Measurements from ENCODE around the gene MKLN1.

Gene MKLN1

DNA sequence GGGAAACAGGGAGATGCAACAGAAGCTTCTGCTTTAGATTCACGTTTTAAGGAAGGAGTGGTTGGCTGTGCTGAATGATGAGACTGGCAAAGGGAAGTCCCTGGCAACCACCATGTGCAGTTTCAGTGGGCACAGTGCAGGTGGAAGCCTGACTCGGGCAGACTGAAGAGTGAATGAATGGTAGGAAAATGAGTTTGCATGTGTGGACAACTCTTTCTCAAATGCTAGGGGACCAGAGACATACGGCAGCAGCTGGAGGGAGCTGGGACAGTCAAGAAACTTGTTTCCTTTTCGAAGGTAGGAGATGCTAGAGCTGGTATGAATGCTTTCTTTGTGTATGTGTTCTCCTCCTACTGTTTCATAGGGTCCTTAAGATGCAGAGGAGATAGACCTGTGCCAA lies 199.8 kb downstream of the MKLN1 start:
- no peak for DNase-seq

DNA sequence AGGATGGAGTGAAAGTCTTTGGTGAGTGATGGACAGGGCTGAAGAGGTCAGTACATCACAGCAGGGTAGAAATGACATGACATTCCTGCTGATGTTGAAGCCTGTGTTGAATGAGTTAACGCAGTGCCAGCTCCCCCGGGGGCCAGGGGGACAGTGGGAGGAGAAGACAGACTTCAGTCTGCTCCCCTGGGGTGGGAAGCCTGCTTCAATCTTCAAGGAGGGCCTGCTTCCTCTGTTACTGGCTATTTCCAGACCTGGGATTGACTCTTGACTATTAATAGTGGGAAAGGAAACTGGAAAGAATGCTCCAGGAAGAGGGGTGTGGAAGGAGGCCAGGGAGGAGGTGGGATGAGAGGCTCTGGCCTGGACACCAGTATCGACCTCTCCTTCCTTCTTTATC lies 201.5 kb downstream of the MKLN1 start:
- no peak for DNase-seq

DNA sequence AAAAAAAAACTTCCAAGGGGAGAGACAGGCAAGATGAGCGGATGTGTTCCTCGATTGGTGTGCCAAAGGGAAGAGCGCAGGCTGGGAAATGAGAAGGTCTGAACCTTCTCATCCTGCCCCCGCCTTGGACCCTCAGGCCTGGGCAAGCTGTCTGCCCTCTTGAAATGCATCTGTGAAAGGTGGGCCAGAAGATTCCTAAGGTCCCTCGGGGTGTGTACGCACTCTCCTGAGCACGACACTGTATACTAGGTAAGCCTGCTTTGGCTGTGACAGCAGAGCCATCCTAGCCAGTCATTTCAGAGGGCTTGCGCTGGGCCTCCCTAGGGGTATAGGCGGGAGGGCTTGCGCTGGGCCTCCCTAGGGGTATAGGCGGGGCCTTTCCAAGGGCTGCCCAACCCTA lies 201.9 kb downstream of the MKLN1 start:
- DNase-seq, result no peak

DNA sequence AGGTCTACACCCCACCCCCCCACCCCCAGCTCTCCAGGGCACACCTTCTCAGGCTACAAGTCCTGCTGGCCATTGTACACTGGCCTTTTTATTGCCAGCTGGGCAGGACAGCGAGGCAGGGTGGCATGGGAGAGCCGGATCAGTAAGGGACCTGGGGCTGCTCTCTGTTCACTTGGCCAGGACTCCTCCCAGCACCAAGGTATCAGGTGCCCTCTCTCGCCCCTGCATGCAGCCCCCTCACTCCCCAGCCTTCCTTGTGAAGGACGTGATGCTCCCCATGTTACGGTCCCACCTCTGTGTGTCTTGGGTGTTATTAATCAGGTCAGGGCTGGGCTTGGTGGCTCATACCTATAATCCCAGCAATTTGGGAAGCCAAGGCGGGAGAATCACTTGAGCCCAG lies 202.5 kb downstream of the MKLN1 start:
- DNase-seq, result no peak

DNA sequence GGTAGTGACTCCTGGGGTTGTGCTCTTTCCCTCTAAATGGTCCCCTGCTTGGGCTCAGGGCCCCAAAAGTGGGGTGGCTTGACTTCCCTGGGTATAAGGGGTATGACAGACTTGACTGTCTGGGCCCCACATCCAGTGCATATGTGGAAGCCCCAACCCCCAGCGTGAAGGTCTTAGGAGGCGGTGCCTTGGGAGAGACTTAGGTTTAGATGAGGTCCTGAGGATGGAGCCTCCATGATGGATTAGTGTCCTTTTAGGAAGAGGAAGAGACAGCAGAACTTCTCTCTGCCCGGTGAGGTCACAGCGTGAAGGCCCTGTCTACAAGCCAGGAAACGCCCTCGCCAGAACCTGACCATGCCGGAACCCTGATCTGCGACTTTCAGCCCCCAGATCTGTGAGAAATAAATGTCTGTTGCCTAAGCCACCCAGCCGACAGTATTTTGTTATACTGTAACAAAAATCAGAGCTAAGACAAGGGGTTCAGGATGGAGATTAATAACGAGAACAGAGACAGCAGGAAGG lies 205.0 kb downstream of the MKLN1 start:
- no peak for DNase-seq

DNA sequence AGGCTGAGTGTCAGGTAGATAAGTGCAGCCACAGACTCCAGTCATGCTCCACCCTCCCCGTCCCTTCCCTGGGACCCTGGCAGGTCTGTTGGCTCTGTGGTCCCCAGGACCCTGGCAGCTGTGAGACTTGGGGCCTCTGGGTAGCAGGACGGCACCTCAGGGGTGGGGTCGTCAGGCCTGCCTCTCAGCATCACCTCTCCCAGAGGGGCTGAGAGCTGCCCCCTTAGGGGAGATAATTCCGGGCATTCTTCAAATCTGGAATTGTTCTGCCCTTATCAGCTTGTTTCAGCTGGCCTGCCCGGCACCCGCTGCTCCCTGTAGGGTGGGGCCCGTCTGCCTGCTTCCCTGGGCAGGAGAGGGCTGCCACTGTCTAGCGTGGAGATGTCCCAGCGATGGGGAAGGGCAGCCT lies 205.5 kb downstream of the MKLN1 start:
- no peak for DNase-seq

DNA sequence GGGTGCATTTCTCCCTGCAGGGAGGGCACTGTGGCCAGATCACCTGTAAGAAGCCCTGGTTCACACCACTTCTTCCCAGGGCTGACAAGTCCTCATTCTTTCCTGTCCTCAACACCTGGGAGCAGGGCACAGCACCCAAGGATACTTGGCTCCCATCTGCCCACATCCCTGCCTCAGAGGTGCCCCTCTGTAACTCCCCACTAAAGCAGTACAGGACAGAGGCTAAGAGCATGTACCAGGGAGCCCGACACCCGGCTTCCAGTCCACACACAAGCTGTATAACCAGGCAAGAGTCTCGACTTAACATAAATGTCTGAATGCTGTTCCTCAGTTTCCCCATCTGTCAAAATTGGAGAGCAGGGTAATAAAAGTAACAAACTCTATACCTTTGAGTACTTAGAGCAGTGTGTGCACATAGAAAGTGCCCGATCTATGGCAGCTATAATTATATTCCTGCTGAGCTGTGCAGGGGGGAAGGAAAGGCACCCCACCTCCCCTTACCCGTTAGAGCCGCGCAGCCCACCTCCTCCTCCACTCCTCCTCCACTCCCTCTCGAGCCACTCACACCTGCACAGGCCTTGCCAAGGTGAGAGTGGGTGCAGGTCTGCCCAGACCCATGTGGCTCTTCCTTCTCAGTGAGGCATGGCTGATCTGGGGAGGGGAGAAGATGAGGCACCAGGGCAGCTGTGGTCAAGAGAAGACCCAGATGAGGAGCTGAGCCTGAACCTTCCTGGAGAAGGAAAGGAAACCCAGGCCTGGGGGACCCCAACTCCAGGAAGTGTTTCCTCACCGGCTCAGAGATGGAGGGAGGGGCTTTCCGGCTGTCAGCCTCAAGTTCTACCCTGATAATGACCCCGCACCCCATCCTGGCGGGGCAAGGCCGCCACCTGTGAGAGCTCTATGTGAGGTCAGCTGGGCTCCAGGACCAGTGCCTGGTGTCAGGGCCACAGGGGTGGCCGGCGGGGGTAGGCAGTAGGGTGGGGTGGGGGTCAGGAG lies 206.2 kb downstream of the MKLN1 start:
- DNase-seq, result no peak

DNA sequence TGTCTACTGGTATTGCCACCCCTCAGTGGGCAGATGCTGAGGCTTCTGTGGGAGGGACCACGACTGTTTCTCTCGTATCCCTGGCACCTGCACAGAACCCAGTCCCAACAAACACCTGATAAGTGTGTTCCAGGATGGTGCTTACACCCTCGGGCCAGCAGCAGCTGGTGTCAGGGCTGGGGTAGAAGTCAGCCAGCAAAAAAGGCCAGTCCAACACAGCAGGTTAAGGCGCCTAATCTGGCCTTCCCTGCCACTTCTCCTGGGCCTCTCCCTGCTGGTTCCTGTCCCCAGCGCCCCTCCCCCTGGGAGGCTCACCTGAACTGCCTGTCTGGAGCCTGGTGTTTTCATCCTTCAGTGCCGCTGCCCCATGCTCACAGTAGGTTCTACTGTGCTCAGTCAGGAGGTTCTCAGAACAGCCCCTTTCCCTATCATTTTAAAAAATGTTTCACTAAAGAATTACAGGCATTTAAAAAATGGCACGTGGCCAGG lies 208.7 kb downstream of the MKLN1 start:
- no peak for DNase-seq

DNA sequence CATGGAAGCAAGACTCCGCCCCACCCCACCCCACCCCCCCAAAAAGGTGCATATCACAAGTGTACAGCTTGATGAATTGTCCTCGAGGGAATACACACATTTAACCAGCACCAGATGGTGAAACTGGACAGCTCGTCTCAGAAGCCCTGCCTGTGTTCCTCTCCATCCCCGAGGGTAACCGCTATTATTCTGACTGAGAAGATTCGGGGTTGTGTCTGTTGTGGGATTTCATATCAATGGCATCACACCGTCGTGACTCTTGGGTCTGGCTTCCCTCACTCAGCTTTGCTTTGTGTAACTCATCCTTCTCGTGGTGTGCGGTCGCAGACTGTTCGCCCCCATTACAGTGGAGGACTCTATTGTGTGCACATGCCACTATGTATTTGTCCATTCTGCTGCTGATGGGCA lies 209.9 kb downstream of the MKLN1 start:
- no peak for DNase-seq

DNA sequence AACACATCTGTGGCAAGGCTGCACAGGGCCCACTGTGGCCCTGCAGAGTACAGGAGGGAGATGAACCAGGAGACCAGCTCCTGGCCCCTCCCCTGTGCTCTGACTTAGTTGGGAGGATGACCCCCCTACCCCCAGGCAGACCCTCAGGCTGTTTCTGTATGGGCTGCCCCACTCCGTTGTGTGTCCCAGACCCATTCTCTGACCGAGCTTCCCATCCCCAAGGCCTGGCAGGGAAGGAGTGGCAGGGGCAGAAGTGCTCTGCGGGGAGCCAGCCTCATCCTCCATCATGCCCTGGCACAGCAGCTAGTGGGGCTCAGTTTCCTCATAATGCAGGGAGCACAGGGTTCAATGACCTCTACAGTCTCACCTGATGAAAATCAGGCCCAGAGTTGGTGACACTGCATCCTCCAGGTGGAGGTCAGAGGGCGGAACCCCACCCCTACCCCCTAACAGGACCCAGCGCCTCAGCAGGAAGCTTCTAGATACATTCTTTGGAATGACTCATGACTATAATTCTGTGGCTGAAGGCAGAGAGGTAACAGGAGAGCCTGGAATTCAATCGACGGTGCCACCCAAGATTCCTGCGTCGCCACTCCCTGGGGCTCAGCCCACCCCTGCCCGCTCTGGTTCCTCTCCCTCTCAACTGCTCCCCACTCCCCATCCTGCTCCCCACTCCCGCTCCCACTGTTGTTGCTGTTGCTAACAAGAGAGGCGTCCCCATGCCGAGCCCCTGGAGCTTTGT lies 210.6 kb downstream of the MKLN1 start:
- DNase-seq, result no peak

DNA sequence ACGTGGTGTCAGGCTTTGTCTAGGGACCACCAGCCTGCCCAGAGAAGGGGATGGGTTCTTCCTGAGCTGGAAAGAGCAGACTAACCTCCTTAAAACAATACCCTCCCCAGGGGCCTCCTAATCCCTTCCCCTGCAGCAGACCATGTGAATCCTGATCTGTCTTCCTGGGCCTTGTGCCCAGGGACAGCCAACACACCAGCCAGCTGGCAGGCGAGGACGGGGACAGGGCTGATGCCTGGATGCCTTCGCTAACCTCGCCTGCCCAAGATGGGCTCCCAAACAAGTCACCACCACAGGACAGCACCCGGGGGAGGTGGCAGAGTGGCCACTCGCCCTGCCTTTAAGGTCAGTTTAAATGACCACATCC lies 211.1 kb downstream of the MKLN1 start:
- DNase-seq, result no peak

DNA sequence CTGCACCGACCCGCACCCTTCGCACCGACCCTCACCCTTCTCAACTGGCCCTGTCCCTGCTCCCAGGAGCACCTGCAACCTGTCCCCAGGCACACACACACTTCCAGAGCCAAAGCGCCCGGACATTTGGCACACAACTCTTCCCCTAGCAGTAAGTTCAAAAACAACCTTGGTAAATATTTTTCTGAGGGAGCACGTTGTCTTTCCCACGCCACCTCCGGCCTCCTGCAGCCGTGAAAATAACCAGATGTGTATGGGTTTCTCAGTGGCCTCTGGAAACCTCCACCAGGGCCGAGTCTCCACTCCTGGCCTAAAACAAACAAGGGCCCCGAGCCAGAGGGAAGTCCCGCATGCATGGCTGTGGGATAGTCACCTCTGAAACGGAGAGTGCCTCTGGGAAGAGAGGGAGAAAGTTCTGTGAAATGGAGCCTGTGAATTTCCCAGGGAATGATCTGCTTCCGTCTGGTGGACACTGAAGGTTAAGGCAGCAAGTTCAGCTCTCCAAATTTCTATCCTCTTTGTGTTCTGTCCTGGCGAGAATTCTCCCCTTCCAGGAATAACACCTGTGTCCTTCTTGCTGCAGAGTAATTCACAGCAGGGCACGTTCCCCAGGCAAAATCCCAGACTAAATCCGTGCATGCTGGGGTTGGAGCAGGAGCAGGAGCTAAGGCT lies 213.0 kb downstream of the MKLN1 start:
- no peak for DNase-seq

DNA sequence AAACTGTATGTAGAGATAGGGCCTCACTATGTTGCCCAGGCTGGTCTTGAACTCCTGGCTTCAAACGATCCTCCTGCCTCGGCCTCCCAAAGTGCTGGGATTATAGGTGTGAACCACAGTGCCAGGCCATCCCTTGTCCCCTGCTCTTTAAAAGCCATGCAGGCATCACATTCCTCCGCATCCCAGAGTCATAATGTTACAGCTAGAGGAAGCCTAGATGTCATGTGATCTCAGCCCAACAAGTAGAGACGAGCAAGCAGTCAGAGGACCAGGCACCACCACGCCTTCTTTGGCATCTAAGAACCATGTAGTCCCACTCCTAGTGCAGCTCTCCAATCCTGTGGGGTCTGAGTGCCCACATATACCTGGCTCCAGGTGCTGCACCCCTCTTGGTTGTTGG lies 215.6 kb downstream of the MKLN1 start:
- DNase-seq, result no peak

DNA sequence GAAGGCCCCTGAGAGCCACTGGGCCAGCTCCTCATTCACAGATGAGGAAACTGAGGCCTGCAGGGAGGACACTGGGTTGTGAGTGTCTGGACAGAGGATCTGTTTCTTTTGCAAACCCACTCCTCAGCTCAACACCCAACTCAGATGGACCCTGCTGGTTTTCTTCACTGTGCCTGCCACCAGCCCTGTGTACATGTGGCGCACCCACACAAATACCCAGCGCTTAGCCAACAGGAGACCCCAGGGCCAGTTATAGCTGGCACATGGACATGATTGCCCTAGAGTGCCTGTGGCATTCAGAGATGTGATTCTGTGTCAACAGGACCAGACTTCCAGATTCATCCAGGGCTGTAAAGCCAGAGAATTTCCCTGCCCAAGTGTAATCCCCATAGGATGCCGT lies 216.3 kb downstream of the MKLN1 start:
- DNase-seq, result no peak

DNA sequence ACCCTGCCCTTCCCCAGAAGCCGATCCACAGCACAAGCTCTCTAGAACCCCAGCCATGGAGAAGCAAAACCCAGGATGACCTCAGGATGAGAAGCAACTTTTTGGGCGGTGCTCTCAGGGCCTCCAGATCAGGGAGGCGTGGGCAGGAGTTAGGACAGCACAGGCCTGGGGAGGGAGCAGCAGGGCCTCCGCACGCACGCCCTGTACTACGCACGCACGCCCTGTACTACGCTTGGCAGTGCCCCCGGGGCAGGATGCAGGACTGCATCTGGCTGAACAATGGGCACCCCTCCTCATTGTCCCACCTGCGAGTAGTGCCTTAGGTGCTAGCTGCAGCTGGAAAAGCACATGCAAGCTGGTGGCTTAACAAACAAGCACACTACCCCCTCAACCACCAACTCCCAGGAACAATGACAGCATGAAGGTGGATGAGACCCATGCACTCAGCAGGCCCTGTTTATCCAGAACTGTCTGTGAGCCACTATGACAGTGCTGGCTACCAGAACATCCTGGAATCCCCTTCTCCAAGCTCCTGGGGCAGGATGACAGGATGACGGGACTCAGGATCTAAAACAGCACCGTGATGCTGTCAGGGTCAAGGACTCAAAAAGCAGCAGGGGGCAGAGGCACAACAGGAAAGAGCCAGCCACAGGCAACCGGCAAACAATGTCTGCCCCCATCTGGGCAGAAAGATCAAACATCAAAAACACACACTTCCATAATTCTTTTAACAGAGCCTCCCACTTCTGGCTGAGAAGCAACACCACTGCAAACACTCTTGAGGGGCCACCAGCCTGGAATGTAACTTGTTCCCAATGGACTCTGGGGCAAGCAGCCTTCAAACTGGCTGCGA lies 217.0 kb downstream of the MKLN1 start:
- no peak for DNase-seq

DNA sequence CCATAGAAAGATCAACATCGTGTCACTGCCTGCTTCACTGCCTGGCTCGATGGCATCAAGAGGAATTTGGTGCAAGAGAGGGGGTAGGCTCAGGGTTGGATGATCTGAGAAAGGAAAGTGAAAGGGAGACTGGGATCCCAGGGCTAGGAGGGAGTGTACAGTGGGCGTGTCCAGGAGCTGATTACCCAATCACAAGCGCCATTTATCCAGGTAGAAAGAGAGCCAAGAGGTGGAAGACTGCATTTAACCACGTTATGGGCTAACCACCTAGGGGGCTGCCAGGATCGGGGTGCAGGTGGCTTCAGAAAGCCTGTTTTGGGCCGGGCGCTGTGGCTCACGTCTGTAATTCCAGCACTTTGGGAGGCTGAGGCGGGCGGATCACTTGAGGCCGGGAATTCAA lies 218.4 kb downstream of the MKLN1 start:
- no peak for DNase-seq

All from activated effector memory CD4-positive, alpha-beta T cell treated with Interleukin-2 at 50 U/mL for 16 hours (primary cell).